ENCODE data around the gene ZNF827.
A peak's percentile ranks its signal among the peaks of the same experiment; 100 is the strongest.

Gene ZNF827

GRCh38 chr4:145732895-145733880 is 205.4 kb downstream of the ZNF827 start (continued):
- TF ChIP-seq ZNF677 (tag by site-specific recombination; IDR thresholded peaks at IDR 0.05) (no peak), MYNN (tag by site-specific recombination; IDR thresholded peaks at IDR 0.05; ENCODE audit: borderline replicate concordance) (no peak), KLF9 (tag by site-specific recombination; IDR thresholded peaks at IDR 0.05; ENCODE audit: low read depth) (peak; percentile 68), ZIC2 (tag by site-specific recombination; IDR thresholded peaks at IDR 0.05) (peak; percentile 85), ZNF2 (tag by site-specific recombination; IDR thresholded peaks at IDR 0.05) (no peak), ZNF660 (tag by site-specific recombination; IDR thresholded peaks at IDR 0.05) (peak; percentile 50; the same call in 1 of the 2 replicates), KLF17 (tag by site-specific recombination; IDR thresholded peaks at IDR 0.05) (no peak), ELK4 (IDR thresholded peaks at IDR 0.05; ENCODE audit: borderline replicate concordance, low read depth, low read length) (no peak), ZNF610 (tag by site-specific recombination; IDR thresholded peaks at IDR 0.05; ENCODE audit: borderline replicate concordance) (peak; percentile 77; the same call in 1 of the 2 replicates), ZNF488 (tag by site-specific recombination; IDR thresholded peaks at IDR 0.05) (no peak), KLF8 (tag by site-specific recombination; IDR thresholded peaks at IDR 0.05) (peak; percentile 49; the same call in 1 of the 2 replicates), ZBTB26 (tag by site-specific recombination; optimal IDR thresholded peaks at IDR 0.05) (peak; percentile 79), ZNF292 (tag by site-specific recombination; IDR thresholded peaks at IDR 0.05; ENCODE audit: borderline replicate concordance, low read depth) (no peak), PRDM10 (tag by site-specific recombination; IDR thresholded peaks at IDR 0.05) (no peak), ZNF19 (tag by site-specific recombination; IDR thresholded peaks at IDR 0.05; ENCODE audit: low read depth) (no peak), INSM2 (tag by site-specific recombination; IDR thresholded peaks at IDR 0.05) (no peak; the same call in 1 of the 2 replicates), EGR2 (tag by site-specific recombination; IDR thresholded peaks at IDR 0.05; ENCODE audit: low read depth) (peak; percentile 94), ZSCAN16 (tag by site-specific recombination; IDR thresholded peaks at IDR 0.05) (0 out of 2 replicates have a peak, but pooled peaks have one; percentile 52), BCL11A (tag by site-specific recombination; IDR thresholded peaks at IDR 0.05; ENCODE audit: low read depth) (no peak), ZNF280C (tag by site-specific recombination; IDR thresholded peaks at IDR 0.05) (no peak), TRIM28 (IDR thresholded peaks at IDR 0.05; ENCODE audit: borderline replicate concordance, low read length) (no peak), ZNF362 (tag by site-specific recombination; IDR thresholded peaks at IDR 0.05) (no peak), ZNF830 (tag by site-specific recombination; IDR thresholded peaks at IDR 0.05; ENCODE audit: low read depth) (no peak)

Data from HEK293 (cell line).